CD14-positive monocyte (primary cell): Measurements from ENCODE around the gene EFCAB5. TPM values are rescaled to one million over a fixed set of nuclear protein-coding genes. Genes with fewer than 3 reads are reported as not detected.

Experiments used
- DNase-seq, 3 donors: peaks; one replicate each; pipeline ENCODE4 v3.0.0-alpha.2; 2011 to 2022
- H2AFZ ChIP-seq: 2 replicates; pipeline ENCODE4 v1.6.0; 2012; ENCODE audit warnings: mild to moderate bottlenecking, low read depth, low read length, inconsistent platforms; ENCODE audit not compliant: insufficient read depth, poor library complexity, severe bottlenecking
- H3K27ac ChIP-seq, 2 donors: 1 replicate in 1 of 2; 2 replicates in 1 of 2; pipeline ENCODE4 v1.5.1; 2012 to 2013; ENCODE audit warnings: low read length in 2 of 2, control low read depth in 1 of 2, inconsistent platforms in 1 of 2, low read depth in 1 of 2, mild to moderate bottlenecking in 1 of 2
- H3K27me3 ChIP-seq, 2 donors: one replicate each; pipeline versions ENCODE4 v1.6.0 to v1.6.1; 2011 to 2013; ENCODE audit warnings: low read length in 2 of 2; ENCODE audit not compliant: control insufficient read depth in 2 of 2, insufficient read depth in 2 of 2
- H3K36me3 ChIP-seq, 2 donors: replicated peaks in 1 of 2; 1 replicate in 1 of 2; 2 replicates in 1 of 2; pipeline versions ENCODE4 v1.5.1 to v1.6.1; 2012 to 2013; ENCODE audit warnings: low read length in 2 of 2, control low read depth in 1 of 2, inconsistent platforms in 1 of 2, mild to moderate bottlenecking in 1 of 2; ENCODE audit not compliant: insufficient read depth in 2 of 2, control insufficient read depth in 1 of 2
- H3K4me1 ChIP-seq, 2 donors: 1 replicate in 1 of 2; 2 replicates in 1 of 2; pipeline versions ENCODE4 v1.5.1 to v1.6.1; 2012 to 2013; ENCODE audit warnings: low read length in 2 of 2, control low read depth in 1 of 2, inconsistent platforms in 1 of 2, mild to moderate bottlenecking in 1 of 2, moderate library complexity in 1 of 2; ENCODE audit not compliant: insufficient read depth in 2 of 2, control insufficient read depth in 1 of 2
- H3K4me2 ChIP-seq: replicated peaks from 2 replicates; pipeline ENCODE3; 2012; ENCODE audit warnings: low read length, moderate library complexity, mild to moderate bottlenecking; ENCODE audit not compliant: poor library complexity, severe bottlenecking; ENCODE audit errors: extremely low read depth
- H3K4me3 ChIP-seq, 3 experiments: fragments of 200-600 bp in 1 of 3; sonication (generic) in 1 of 3; replicated peaks in 1 of 3; 1 replicate in 2 of 3; 2 replicates in 1 of 3; pipeline ENCODE4 v1.5.1; 2011 to 2013; ENCODE audit warnings: low read length in 3 of 3, mild to moderate bottlenecking in 3 of 3, control low read depth in 2 of 3, low read depth in 2 of 3, inconsistent platforms in 1 of 3, moderate library complexity in 1 of 3
- H3K79me2 ChIP-seq: 2 replicates; pipeline ENCODE4 v1.6.0; 2012; ENCODE audit warnings: mild to moderate bottlenecking, control low read depth, inconsistent platforms, low read length, moderate library complexity; ENCODE audit not compliant: insufficient read depth
- H3K9ac ChIP-seq: 2 replicates; pipeline ENCODE4 v1.6.0; 2017; ENCODE audit warnings: low read length, mild to moderate bottlenecking; ENCODE audit not compliant: insufficient read depth, poor library complexity, severe bottlenecking
- H3K9me3 ChIP-seq, 2 donors: replicated peaks in 1 of 2; 1 replicate in 1 of 2; 2 replicates in 1 of 2; pipeline versions ENCODE4 v1.5.1 to v1.6.1; 2012 to 2013; ENCODE audit warnings: low read length in 2 of 2, control low read depth in 1 of 2; ENCODE audit not compliant: control insufficient read depth in 1 of 2, insufficient read depth in 1 of 2
- H4K20me1 ChIP-seq: 2 replicates; pipeline ENCODE4 v1.6.0; 2012; ENCODE audit warnings: mild to moderate bottlenecking, low read length, control low read depth, moderate library complexity; ENCODE audit not compliant: insufficient read depth
- H3K27ac Mint-ChIP-seq, 7 donors: one replicate each; pipeline ENCODE4 v1.8.0; 2020; ENCODE audit warnings: mild to moderate bottlenecking in 7 of 7, mixed read lengths in 7 of 7, moderate library complexity in 6 of 7, inconsistent platforms in 2 of 7
- H3K27me3 Mint-ChIP-seq, 3 donors: one replicate each; pipeline ENCODE4 v1.8.0; 2021 to 2022; ENCODE audit warnings: low read depth in 3 of 3, mild to moderate bottlenecking in 3 of 3, mixed read lengths in 3 of 3, moderate library complexity in 3 of 3, inconsistent platforms in 1 of 3
- H3K36me3 Mint-ChIP-seq, 2 donors: one replicate each; pipeline ENCODE4 v1.8.0; 2020; ENCODE audit warnings: mixed read lengths in 2 of 2, inconsistent platforms in 1 of 2, mild to moderate bottlenecking in 1 of 2
- H3K4me1 Mint-ChIP-seq: one replicate; pipeline ENCODE4 v1.8.0; 2020; ENCODE audit warnings: mild to moderate bottlenecking, mixed read lengths
- H3K4me3 Mint-ChIP-seq, 2 donors: one replicate each; pipeline ENCODE4 v1.8.0; 2020; ENCODE audit warnings: mild to moderate bottlenecking in 2 of 2, mixed read lengths in 2 of 2, moderate library complexity in 1 of 2
- H3K9me3 Mint-ChIP-seq, 7 donors: one replicate each; pipeline ENCODE4 v1.8.0; 2020 to 2022; ENCODE audit warnings: mixed read lengths in 7 of 7, mild to moderate bottlenecking in 6 of 7, moderate library complexity in 6 of 7, inconsistent platforms in 2 of 7
- WGBS: methylation state at CpG from one replicate; pipeline ENCODE4 v1.1.5; 2013; ENCODE audit warnings: missing lambda C conversion rate; ENCODE audit not compliant: insufficient coverage; 5-methylcytosine and 5-hydroxymethylcytosine counted together
- intact Hi-C, 2 donors: fragments of 100-400 bp; cut with micrococcal nuclease; formaldehyde crosslinking; loops; one replicate each; pipeline versions ENCODE4 v1.15.0 to v1.15.1; 2023
- polyA plus RNA-seq, 3 donors: library from polyadenylated mRNA; depleted of rRNA in 1 of 3; unstranded in 2 of 3; stranded (reverse) in 1 of 3; fragments of 300-500 nt in 2 of 3; fragments of >200 nt in 1 of 3; fragmentation: Illumina TruSeq in 2 of 3; gene quantifications; 1 replicate in 2 of 3; 2 replicates in 1 of 3; pipeline ENCODE4 v1.2.3, GENCODE V29; 2012 to 2021
- TF ChIP-seq, protein P1 (sequence below): fragments of 200-600 bp; IDR thresholded peaks from one replicate; pipeline ENCODE4 v1.8.0; 2022; ENCODE audit warnings: antibody characterized with exemption, mild to moderate bottlenecking

The EFCAB5 gene
- polyA plus RNA-seq, 3 donors = 0.04 TPM; not detected in 2

DNA sequence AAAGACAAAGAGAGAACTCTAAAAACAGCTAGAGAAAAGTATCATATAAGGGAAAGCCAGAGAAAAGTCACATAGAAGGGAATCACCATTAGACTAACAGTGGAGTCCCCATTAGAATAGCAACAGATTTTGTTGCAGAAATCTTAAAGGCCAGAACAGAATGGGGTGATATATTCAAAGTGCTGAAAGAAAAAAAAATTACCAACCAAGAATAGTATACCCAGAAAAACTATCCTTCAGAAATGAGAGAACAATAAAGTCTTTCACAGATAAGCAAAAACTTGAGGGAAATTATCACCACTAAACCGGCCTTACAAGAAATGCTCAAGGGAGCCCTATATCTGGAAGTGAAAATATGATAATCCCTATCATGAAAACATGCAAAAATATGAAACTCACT is 123.3 kb downstream of the EFCAB5 start:
- Histone ChIP-seq H3K27me3 (no peaks in the 10 kb centered on the region), H3K9ac (no peak overlapping the region), H3K79me2 (no peaks in the 10 kb centered on the region), H4K20me1 (no peaks in the 10 kb centered on the region), H3K9me3 (peaks cover 23 to 30% of the 10 kb centered on the region in 2 donors), H3K36me3 (no peaks in the 10 kb centered on the region), H2AFZ (no peak overlapping the region), H3K4me3 (no peak overlapping the region), H3K4me2 (no peak overlapping the region), H3K4me1 (no peaks in the 10 kb centered on the region), H3K27ac (no peak overlapping the region)
- no CpG with 5 or more reads among the region's 1 CpG for WGBS
- peaks cover 28 to 45% (median 35%) of the 10 kb centered on the region in 7 donors for H3K9me3 Mint-ChIP-seq
- H3K27me3 Mint-ChIP-seq = no peaks in the 10 kb centered on the region
- DNase-seq = no peak
- peaks cover 4% of the 10 kb centered on the region for H3K4me1 Mint-ChIP-seq
- H3K36me3 Mint-ChIP-seq = no peaks in the 10 kb centered on the region
- H3K4me3 Mint-ChIP-seq = no peak overlapping the region
- H3K27ac Mint-ChIP-seq = no peak overlapping the region
- intact Hi-C loops = no loop called here
- TF ChIP-seq, protein P1, sequence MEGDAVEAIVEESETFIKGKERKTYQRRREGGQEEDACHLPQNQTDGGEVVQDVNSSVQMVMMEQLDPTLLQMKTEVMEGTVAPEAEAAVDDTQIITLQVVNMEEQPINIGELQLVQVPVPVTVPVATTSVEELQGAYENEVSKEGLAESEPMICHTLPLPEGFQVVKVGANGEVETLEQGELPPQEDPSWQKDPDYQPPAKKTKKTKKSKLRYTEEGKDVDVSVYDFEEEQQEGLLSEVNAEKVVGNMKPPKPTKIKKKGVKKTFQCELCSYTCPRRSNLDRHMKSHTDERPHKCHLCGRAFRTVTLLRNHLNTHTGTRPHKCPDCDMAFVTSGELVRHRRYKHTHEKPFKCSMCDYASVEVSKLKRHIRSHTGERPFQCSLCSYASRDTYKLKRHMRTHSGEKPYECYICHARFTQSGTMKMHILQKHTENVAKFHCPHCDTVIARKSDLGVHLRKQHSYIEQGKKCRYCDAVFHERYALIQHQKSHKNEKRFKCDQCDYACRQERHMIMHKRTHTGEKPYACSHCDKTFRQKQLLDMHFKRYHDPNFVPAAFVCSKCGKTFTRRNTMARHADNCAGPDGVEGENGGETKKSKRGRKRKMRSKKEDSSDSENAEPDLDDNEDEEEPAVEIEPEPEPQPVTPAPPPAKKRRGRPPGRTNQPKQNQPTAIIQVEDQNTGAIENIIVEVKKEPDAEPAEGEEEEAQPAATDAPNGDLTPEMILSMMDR = no peak

DNA sequence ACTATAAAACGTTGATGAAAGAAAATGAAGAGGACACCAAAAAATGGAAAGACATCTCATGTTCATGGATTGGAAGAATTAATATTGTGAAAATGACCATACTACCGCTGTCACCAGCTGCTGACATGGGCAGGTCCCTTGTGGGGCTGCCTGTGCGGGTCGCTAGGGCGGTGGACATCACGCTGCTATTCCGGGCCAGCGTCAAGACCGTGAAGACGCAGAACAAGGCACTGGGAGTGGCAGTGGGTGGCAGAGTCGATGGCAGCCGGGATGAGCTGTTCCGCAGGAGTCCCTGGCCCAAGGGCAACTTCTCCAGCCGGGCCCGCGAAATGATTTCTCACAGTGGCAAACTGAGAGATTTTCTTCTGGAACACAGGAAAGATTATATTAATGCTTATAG is 127.0 kb downstream of the EFCAB5 start:
- TF ChIP-seq, protein P1 = no peak
- Histone ChIP-seq H3K9me3 (peaks cover 14 to 26% of the 10 kb centered on the region in 2 donors), H3K27ac (no peak overlapping the region), H3K36me3 (no peaks in the 10 kb centered on the region), H3K4me2 (no peak overlapping the region), H3K27me3 (no peaks in the 10 kb centered on the region), H3K4me1 (no peaks in the 10 kb centered on the region), H2AFZ (no peak overlapping the region), H4K20me1 (no peaks in the 10 kb centered on the region), H3K4me3 (no peak overlapping the region), H3K9ac (no peak overlapping the region), H3K79me2 (no peaks in the 10 kb centered on the region)
- intact Hi-C loops = no loop called here
- DNase-seq = no peak
- Mint-ChIP-seq H3K27ac (no peak overlapping the region), H3K27me3 (no peaks in the 10 kb centered on the region), H3K9me3 (peaks cover 23 to 40% (median 34%) of the 10 kb centered on the region in 7 donors), H3K4me1 (no peaks in the 10 kb centered on the region), H3K36me3 (no peaks in the 10 kb centered on the region), H3K4me3 (no peak overlapping the region)
- WGBS = 97% methylated on average over 13 of the region's 16 CpGs
